Adrenal gland (tissue), 5 donors: Measurements from ENCODE around the gene MAD1L1.

Experiments used
- CTCF ChIP-seq, 6 experiments: fragments of 450-650 bp in 4 of 6; fragments of 200-600 bp in 2 of 6; sonication (generic) in 1 of 6; IDR thresholded peaks; 1 replicate in 5 of 6; 2 replicates in 1 of 6; pipeline versions ENCODE4 v1.5.1 to v1.8.0; 2016 to 2021; ENCODE audit warnings: antibody characterized with exemption in 6 of 6, mild to moderate bottlenecking in 2 of 6, moderate library complexity in 1 of 6
- POLR2A ChIP-seq, 2 donors: fragments of 450-650 bp; IDR thresholded peaks; one replicate each; pipeline ENCODE4 v1.6.1; 2017; ENCODE audit warnings: antibody characterized with exemption in 2 of 2, mild to moderate bottlenecking in 2 of 2, moderate library complexity in 1 of 2
- donor health status: DM: no; HTN: no; CAD: no.

- TF ChIP-seq CTCF (IDR thresholded peaks at IDR 0.05) = no peak
- TF ChIP-seq POLR2A (IDR thresholded peaks at IDR 0.05) = no peak
Measured at GRCh38 chr7:1869452-1870130, 363.2 kb downstream of the MAD1L1 start.
